K562 (cell line): Measurements from ENCODE around the gene HBB. TPM values are rescaled to one million over a fixed set of nuclear protein-coding genes. Genes with fewer than 3 reads are reported as not detected.

Source experiments
- ATAC-seq: fragments of 200-7000 bp; cut with Tn5 transposase; 3 replicates; pipeline ENCODE4 v1.9.1; 2020; ENCODE audit warnings: moderate library complexity
- BruUV-seq: library from RNA; stranded (reverse); fragments of 400-500 nt; replicated peaks from 2 replicates; lab custom pipeline; 2021; lab: Mats Ljungman, UMichigan
- CTCF ChIA-PET: fragments of 300-600 bp; formaldehyde crosslinking; extraction: SDS; loops from one replicate; lab custom pipeline; 2021; ENCODE audit warnings: low intra/inter-chr PET ratio; lab: Yijun Ruan, JAX
- POLR2A ChIA-PET: fragments of 300-600, 350-650 bp; sonication (Branson Sonifier 250); formaldehyde crosslinking; extraction: SDS; loops from one replicate; lab custom pipeline; 2021; ENCODE audit warnings: antibody characterized with exemption, inconsistent platforms; lab: Yijun Ruan, JAX
- DNase-seq, 4 experiments: peaks; one replicate each; pipeline versions ENCODE4 v3.0.0 to v3.0.0-alpha.2; 2011 to 2018; ENCODE audit warnings: low spot score in 3 of 4, mixed read lengths in 3 of 4; ENCODE audit errors: extremely low read depth in 1 of 4
- FAIRE-seq: peaks from 2 replicates; lab custom pipeline; 2011; peaks lifted over from hg19 to GRCh38; lab: Jason Lieb, UNC
- H2AFZ ChIP-seq: 2 replicates; pipeline ENCODE4 v1.6.0; 2011; ENCODE audit warnings: low read depth, low read length, control low read depth, inconsistent platforms
- H3K27ac ChIP-seq: fragments of 200-600 bp; 3 replicates; pipeline ENCODE4 v1.8.0; 2011; ENCODE audit warnings: low read depth, mild to moderate bottlenecking, control low read depth, inconsistent platforms, low read length, moderate library complexity, mixed read lengths; ENCODE audit errors: extremely low read depth
- H3K27me3 ChIP-seq, 2 experiments: fragments of 300-600 bp in 1 of 2; 2 replicates in 1 of 2; 3 replicates in 1 of 2; pipeline versions ENCODE4 v1.6.0 to v1.8.0; 2011; ENCODE audit warnings: inconsistent platforms in 2 of 2, low read length in 2 of 2, mild to moderate bottlenecking in 1 of 2, mixed read lengths in 1 of 2, moderate library complexity in 1 of 2; ENCODE audit not compliant: control insufficient read depth in 2 of 2, insufficient read depth in 2 of 2
- H3K36me3 ChIP-seq: fragments of 300-600 bp; 3 replicates; pipeline ENCODE4 v1.8.0; 2011; ENCODE audit warnings: mild to moderate bottlenecking, low read length, inconsistent platforms; ENCODE audit not compliant: control insufficient read depth, insufficient read depth
- H3K4me1 ChIP-seq, 2 experiments: fragments of 200-600 bp in 1 of 2; replicated peaks in 1 of 2; 2 replicates in 1 of 2; 3 replicates in 1 of 2; pipeline versions ENCODE4 v1.5.1 to v1.8.0; 2011; ENCODE audit warnings: inconsistent platforms in 2 of 2, low read length in 2 of 2, mild to moderate bottlenecking in 1 of 2, mixed read lengths in 1 of 2, moderate library complexity in 1 of 2; ENCODE audit not compliant: control insufficient read depth in 2 of 2, insufficient read depth in 2 of 2
- H3K4me2 ChIP-seq: 2 replicates; pipeline ENCODE4 v1.6.1; 2011; ENCODE audit warnings: low read length, control low read depth, inconsistent platforms, mixed read lengths; ENCODE audit not compliant: insufficient read depth
- H3K4me3 ChIP-seq: fragments of 200-600 bp; sonication (generic), shearing (Covaris generic); 2 replicates; pipeline ENCODE4 v1.5.1; 2016; ENCODE audit warnings: control low read depth, inconsistent platforms
- H3K79me2 ChIP-seq: fragments of 200-600 bp; 3 replicates; pipeline ENCODE4 v1.8.0; 2011; ENCODE audit warnings: low read length, inconsistent platforms; ENCODE audit not compliant: control insufficient read depth, insufficient read depth
- H3K9ac ChIP-seq, 2 experiments: 2 replicates each; pipeline versions ENCODE4 v1.6.0 to v1.6.1; 2011; ENCODE audit warnings: low read depth in 2 of 2, low read length in 2 of 2, control low read depth in 1 of 2, inconsistent platforms in 1 of 2, mild to moderate bottlenecking in 1 of 2, mixed read lengths in 1 of 2; ENCODE audit not compliant: insufficient read depth in 1 of 2
- H3K9me1 ChIP-seq: one replicate; pipeline ENCODE4 v1.6.0; 2011; ENCODE audit warnings: inconsistent platforms, mild to moderate bottlenecking, low read length, moderate library complexity; ENCODE audit not compliant: control insufficient read depth, insufficient read depth
- H3K9me3 ChIP-seq: replicated peaks from 2 replicates; pipeline ENCODE4 v1.5.1; 2011; ENCODE audit warnings: low read depth, low read length, inconsistent platforms; ENCODE audit not compliant: control insufficient read depth, insufficient read depth
- H4K20me1 ChIP-seq: replicated peaks from 2 replicates; pipeline ENCODE4 v1.6.1; 2011; ENCODE audit warnings: low read length, inconsistent platforms, mixed read lengths; ENCODE audit not compliant: control insufficient read depth, insufficient read depth
- BMI1 ChIP-seq: fragments of 150-350 bp; IDR thresholded peaks from 2 replicates; pipeline ENCODE4 v1.6.1; 2014; ENCODE audit warnings: low read length
- CAMTA2 ChIP-seq: fragments of 250-450 bp; sonication (Bioruptor Pico); conservative IDR thresholded peaks from 2 replicates; pipeline ENCODE4 v1.5.1; 2022
- CBFA2T2 ChIP-seq: fragments of 450-650 bp; conservative IDR thresholded peaks from 2 replicates; pipeline ENCODE4 v1.6.1; 2017; ENCODE audit warnings: mild to moderate bottlenecking
- CEBPZ ChIP-seq: fragments of 150-350 bp; IDR thresholded peaks from 2 replicates; pipeline ENCODE4 v1.6.1; 2014; ENCODE audit warnings: low read depth, mild to moderate bottlenecking, low read length, borderline replicate concordance
- ELF1 ChIP-seq: fragments of 200-800 bp; sonication (Bioruptor generic); IDR thresholded peaks from 2 replicates; pipeline ENCODE4 v1.6.1; 2016; ENCODE audit warnings: missing genetic modification characterization, missing compliant biosample characterization
- ELF4 ChIP-seq: fragments of 450-650 bp; formaldehyde crosslinking; IDR thresholded peaks from 2 replicates; pipeline ENCODE4 v1.4.0; 2022; ENCODE audit warnings: missing genetic modification characterization
- MCM3 ChIP-seq: fragments of 450-650 bp; IDR thresholded peaks from 2 replicates; pipeline ENCODE4 v1.6.1; 2016
- MEIS2 ChIP-seq: fragments of 450-650 bp; IDR thresholded peaks from 2 replicates; pipeline ENCODE4 v1.6.1; 2014; ENCODE audit warnings: mild to moderate bottlenecking; ENCODE audit not compliant: partially characterized antibody
- POLR2A ChIP-seq: fragments of 450-650 bp; conservative IDR thresholded peaks from 2 replicates; pipeline ENCODE4 v1.6.1; 2016
- RB1 ChIP-seq: fragments of 450-650 bp; IDR thresholded peaks from 2 replicates; pipeline ENCODE4 v1.6.1; 2017; ENCODE audit warnings: low read depth, mild to moderate bottlenecking
- RFX5 ChIP-seq: IDR thresholded peaks from 2 replicates; pipeline ENCODE4 v1.6.1; 2011; ENCODE audit warnings: low read depth, mild to moderate bottlenecking, improper control_type of control experiment, low read length
- SNIP1 ChIP-seq: fragments of 450-650 bp; IDR thresholded peaks from 2 replicates; pipeline ENCODE4 v1.7.1; 2017; ENCODE audit warnings: low read depth, mild to moderate bottlenecking
- WHSC1 ChIP-seq: IDR thresholded peaks from one replicate; pipeline ENCODE4 v1.6.1; 2012; ENCODE audit warnings: low read length, control low read depth, inconsistent platforms
- YY1 ChIP-seq, 3 experiments: IDR thresholded peaks; 2 replicates each; pipeline ENCODE4 v1.6.1; 2011; ENCODE audit warnings: low read length in 2 of 3, mild to moderate bottlenecking in 2 of 3, moderate library complexity in 2 of 3, borderline replicate concordance in 1 of 3, control low read depth in 1 of 3, low read depth in 1 of 3; ENCODE audit not compliant: insufficient read depth in 3 of 3, insufficient replicate concordance in 2 of 3, control insufficient read depth in 1 of 3, insufficient read length in 1 of 3; ENCODE audit errors: extremely low read depth in 1 of 3
- ZFX ChIP-seq: sonication (generic); formaldehyde crosslinking; IDR thresholded peaks from 2 replicates; pipeline ENCODE4 v1.8.0; 2022; ENCODE audit warnings: mild to moderate bottlenecking, missing genetic modification reagents, moderate library complexity
- ZNF140 ChIP-seq: fragments of 250-450 bp; sonication (Bioruptor Pico); IDR thresholded peaks from 2 replicates; pipeline ENCODE4 v1.8.0; 2021; ENCODE audit warnings: moderate library complexity, mild to moderate bottlenecking, inconsistent platforms
- ZNF384 ChIP-seq: IDR thresholded peaks from 2 replicates; pipeline ENCODE4 v1.6.1; 2012; ENCODE audit warnings: low read depth, low read length, improper control_type of control experiment
- ZNF436 ChIP-seq: fragments of 250-450, 450-650 bp; sonication (Bioruptor Pico); formaldehyde crosslinking; IDR thresholded peaks from 2 replicates; pipeline ENCODE4 v1.7.0; 2020; ENCODE audit warnings: mild to moderate bottlenecking
- ZNF586 ChIP-seq: fragments of 450-650 bp; formaldehyde crosslinking; conservative IDR thresholded peaks from 2 replicates; pipeline ENCODE4 v1.4.0; 2020; ENCODE audit warnings: mild to moderate bottlenecking, moderate library complexity
- WGBS: fragments of 100-300 bp; shearing (Covaris generic); methylation state at CpG from one replicate; pipeline ENCODE4 v1.1.6; 2016; ENCODE audit warnings: low coverage, mixed read lengths; ENCODE audit not compliant: insufficient coverage; ENCODE audit errors: missing lambda C conversion rate; 5-methylcytosine and 5-hydroxymethylcytosine counted together
- in situ Hi-C: fragments of 300-500 bp; cut with MboI; formaldehyde crosslinking; loops from 4 replicates; pipeline ENCODE4 v1.15.0; 2018; ENCODE audit warnings: inconsistent platforms, mixed read lengths
- intact Hi-C: fragments of 100-400 bp; cut with micrococcal nuclease; formaldehyde crosslinking; loops from 2 replicates; pipeline ENCODE4 v1.14.2; 2022
- polyA plus RNA-seq, 8 experiments: library from polyadenylated mRNA; depleted of rRNA in 4 of 8; stranded (reverse) in 5 of 8; unstranded in 3 of 8; fragments of >200 nt; fragmentation: Nextera tagmentation in 2 of 8; fragmentation: Illumina TruSeq in 1 of 8; extraction: Ambion mirVana in 2 of 8; extraction: Trizol in 1 of 8; gene quantifications; 2 replicates each; pipeline versions ENCODE4 v1.2.1 to v1.2.3, GENCODE V29; 2011 to 2014; ENCODE audit warnings: inconsistent platforms in 1 of 8, missing spikeins in 1 of 8
- total RNA-seq, 7 experiments: library from RNA; depleted of rRNA in 6 of 7; stranded (reverse); fragments of >200 nt in 6 of 7; fragmentation: Illumina TruSeq in 2 of 7; extraction: Trizol in 2 of 7; gene quantifications; 2 replicates each; pipeline versions ENCODE4 v1.2.1 to v1.2.3, GENCODE V29; 2011 to 2021; ENCODE audit warnings: low replicate concordance in 1 of 7
- TF ChIP-seq, protein P1 (sequence below): fragments of 250-450 bp; sonication (Bioruptor Pico); IDR thresholded peaks from 2 replicates; pipeline ENCODE4 v1.9.0; 2021; ENCODE audit warnings: mild to moderate bottlenecking

Gene HBB
- total and polyA plus RNA-seq, 9 of the 15 experiments (the other 6 are each of a cell fraction or from before 2014, with no cell fraction given): 0.33 to 3.4 (median 1.2) TPM; not detected in 2

DNA sequence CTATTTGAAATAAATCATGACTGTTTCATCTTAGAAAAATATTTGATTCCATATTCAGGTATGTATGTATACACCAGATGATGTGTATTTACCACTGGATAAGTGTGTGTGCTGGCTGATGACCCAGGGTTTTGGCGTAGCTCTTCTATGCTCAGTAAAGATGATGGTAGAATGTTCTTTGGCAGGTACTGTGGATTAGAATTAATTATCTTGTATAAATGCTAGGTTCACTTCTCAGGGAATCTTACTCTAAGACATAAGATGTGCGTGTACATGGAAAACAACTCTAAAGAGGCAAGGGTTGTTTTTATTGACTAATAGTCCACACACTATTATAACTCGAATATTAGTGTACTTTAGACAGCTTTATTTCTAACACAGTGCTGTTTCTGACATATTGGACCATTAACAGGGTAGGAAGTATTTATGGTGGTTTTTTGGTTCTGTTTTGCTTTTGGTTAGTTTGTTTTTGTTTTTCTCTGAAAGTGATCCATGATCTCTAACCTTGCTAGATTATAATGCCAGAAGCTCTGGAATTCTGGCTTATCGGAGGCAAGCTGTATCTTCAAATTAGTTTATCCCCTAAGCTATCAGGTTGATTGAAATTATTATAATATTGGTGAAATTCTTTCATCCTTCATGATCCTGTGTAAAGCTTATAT, 23.8 kb upstream of the HBB start:
- H3K27ac ChIP-seq: peak overlapping the region; percentile 73
- H3K9ac ChIP-seq: peak overlapping the region in 1 of 2 experiments; percentile 70; a peak in 2 of 4 replicates
- 39% methylated on average over 4 of the region's 4 CpGs for WGBS
- H3K9me3 ChIP-seq: no peaks in the 10 kb centered on the region
- DNase-seq (peak in 1 of 4 experiments; percentile 45), FAIRE-seq (no peak), ATAC-seq (no peak)
- POLR2A ChIA-PET: interaction anchor here (0.7 to 6.9 kb wide), 13 partner anchors 9 to 225 kb away, joined by 3 to 30 read pairs (median 4); partner anchors contain the start of gene HBE1
- no peaks in the 10 kb centered on the region for H3K27me3 ChIP-seq
- CTCF ChIA-PET: no interaction called here
- H3K4me3 ChIP-seq: peak overlapping the region; percentile 58
- peaks cover 4% of the 10 kb centered on the region in 2 experiments for H3K4me1 ChIP-seq
- peak overlapping the region; percentile 94 for H3K4me2 ChIP-seq
- peaks cover 89% of the 10 kb centered on the region for H3K79me2 ChIP-seq
- in situ Hi-C loops (no loop called here), intact Hi-C loops (loop anchor here (2.0 kb wide), 1 partner anchor 46 kb away; no protein-coding TSS in a partner anchor)
- no TSS peak for BruUV-seq
- peaks cover 44% of the 10 kb centered on the region for H3K36me3 ChIP-seq
- no peak overlapping the region for H2AFZ ChIP-seq
- H3K9me1 ChIP-seq: no peaks in the 10 kb centered on the region
- H4K20me1 ChIP-seq: peaks cover 4% of the 10 kb centered on the region; the same call in 1 of the 2 replicates
- TF ChIP-seq CBFA2T2 (no peak), ZNF384 (no peak), SNIP1 (no peak), POLR2A (peak; percentile 20; the same call in 1 of the 2 replicates), MEIS2 (no peak), RB1 (no peak), CAMTA2 (CRISPR knock-in tag) (0 out of 2 replicates have a peak, but pooled peaks have one; percentile 29), CEBPZ (no peak), ELF1 (tag) (no peak), ZNF586 (peak; percentile 75), MCM3 (no peak), ZNF140 (CRISPR knock-in tag) (no peak), YY1 (IDR thresholded peaks at IDR 0.05; ENCODE audit: borderline replicate concordance in 1 of 3, control insufficient read depth in 1 of 3, extremely low read depth in 1 of 3, insufficient read depth in 3 of 3, insufficient read length in 1 of 3, insufficient replicate concordance in 2 of 3, low read depth in 1 of 3, low read length in 2 of 3) (no peak), WHSC1 (no peak), BMI1 (no peak), ZFX (CRISPR knock-in tag) (no peak), ELF4 (CRISPR knock-in tag) (0 out of 2 replicates have a peak, but pooled peaks have one; percentile 41), RFX5 (no peak), ZNF436 (peak; percentile 71; the same call in 1 of the 2 replicates)
- TF ChIP-seq, protein P1, sequence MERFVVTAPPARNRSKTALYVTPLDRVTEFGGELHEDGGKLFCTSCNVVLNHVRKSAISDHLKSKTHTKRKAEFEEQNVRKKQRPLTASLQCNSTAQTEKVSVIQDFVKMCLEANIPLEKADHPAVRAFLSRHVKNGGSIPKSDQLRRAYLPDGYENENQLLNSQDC (CRISPR knock-in tag): 0 out of 2 replicates have a peak, but pooled peaks have one; percentile 58
